Tibial artery (tissue), 4 donors: Measurements from ENCODE around the gene TMEM165.
A peak's percentile ranks its signal among the peaks of the same experiment; 100 is the strongest.

ENCODE experiments used
- DNase-seq, 2 donors: peaks; one replicate each; pipeline ENCODE4 v3.0.0-alpha.2; 2019
- H3K27ac ChIP-seq, 2 donors: fragments of 200-600 bp; sonication (generic) in 1 of 2; 1 replicate in 1 of 2; 2 replicates in 1 of 2; pipeline ENCODE4 v1.5.1; 2018 to 2019; ENCODE audit warnings: mild to moderate bottlenecking in 1 of 2
- H3K27me3 ChIP-seq, 2 donors: fragments of 200-600 bp; sonication (generic) in 1 of 2; one replicate each; pipeline versions ENCODE4 v1.5.1 to v1.6.0; 2016 to 2019
- H3K36me3 ChIP-seq, 3 donors: fragments of 200-600 bp; sonication (generic) in 2 of 3; one replicate each; pipeline ENCODE4 v1.5.1; 2016 to 2019; ENCODE audit warnings: mild to moderate bottlenecking in 2 of 3
- H3K4me1 ChIP-seq, 4 donors: fragments of 200-600 bp; sonication (generic) in 2 of 4; 1 replicate in 3 of 4; 2 replicates in 1 of 4; pipeline ENCODE4 v1.5.1; 2016 to 2019
- H3K4me3 ChIP-seq, 2 donors: fragments of 200-600 bp; sonication (generic) in 1 of 2; 1 replicate in 1 of 2; 2 replicates in 1 of 2; pipeline ENCODE4 v1.5.1; 2018 to 2019; ENCODE audit warnings: mild to moderate bottlenecking in 2 of 2
- H3K9me3 ChIP-seq, 3 donors: fragments of 200-600 bp; sonication (generic) in 1 of 3; one replicate each; pipeline ENCODE4 v1.5.1; 2016 to 2019
- CTCF ChIP-seq, 2 experiments: fragments of 200-600 bp in 1 of 2; fragments of 450-650 bp in 1 of 2; IDR thresholded peaks; one replicate each; pipeline ENCODE4 v1.5.1; 2017 to 2019; ENCODE audit warnings: antibody characterized with exemption in 2 of 2, mild to moderate bottlenecking in 1 of 2, moderate library complexity in 1 of 2
- intact Hi-C: fragments of 100-400 bp; cut with DNase I; formaldehyde crosslinking; loops from one replicate; pipeline ENCODE4 v1.15.0; 2023; ENCODE audit warnings: low total_unique reads

TMEM165 gene

GRCh38 chr4:55438314-55438713 is 42.6 kb downstream of the TMEM165 start:
- H3K4me3 ChIP-seq = no peak overlapping the region
- DNase-seq = no peak
- peaks cover 5 to 72% (median 63%) of the 10 kb centered on the region in 3 donors for H3K36me3 ChIP-seq
- H3K27ac ChIP-seq = no peak overlapping the region
- intact Hi-C loops = no loop called here
- no peaks in the 10 kb centered on the region for H3K9me3 ChIP-seq
- no peaks in the 10 kb centered on the region for H3K27me3 ChIP-seq
- peaks cover 0 to 8% (median 2%) of the 10 kb centered on the region in 4 donors for H3K4me1 ChIP-seq
- no peak for TF ChIP-seq CTCF (IDR thresholded peaks at IDR 0.05)

GRCh38 chr4:55439023-55439422 is 43.3 kb downstream of the TMEM165 start:
- no peak overlapping the region for H3K27ac ChIP-seq
- H3K4me3 ChIP-seq = no peak overlapping the region
- no peaks in the 10 kb centered on the region for H3K27me3 ChIP-seq
- no peak for TF ChIP-seq CTCF (IDR thresholded peaks at IDR 0.05)
- intact Hi-C loops = no loop called here
- H3K4me1 ChIP-seq = peaks cover 0 to 8% (median 2%) of the 10 kb centered on the region in 4 donors
- peaks cover 5 to 67% (median 59%) of the 10 kb centered on the region in 3 donors for H3K36me3 ChIP-seq
- no peaks in the 10 kb centered on the region for H3K9me3 ChIP-seq
- DNase-seq = no peak

- intact Hi-C loops = no loop called here
- no peak overlapping the region for H3K27ac ChIP-seq
- no peaks in the 10 kb centered on the region for H3K9me3 ChIP-seq
- H3K4me3 ChIP-seq = no peak overlapping the region
- TF ChIP-seq CTCF (IDR thresholded peaks at IDR 0.05) = no peak
- peaks cover 5 to 61% (median 53%) of the 10 kb centered on the region in 3 donors for H3K36me3 ChIP-seq
- DNase-seq = no peak
- H3K27me3 ChIP-seq = no peaks in the 10 kb centered on the region
- H3K4me1 ChIP-seq = peaks cover 0 to under 1% (median 0%) of the 10 kb centered on the region in 4 donors
Observed at GRCh38 chr4:55440786-55441185, 45.0 kb downstream of the TMEM165 start.

DNA sequence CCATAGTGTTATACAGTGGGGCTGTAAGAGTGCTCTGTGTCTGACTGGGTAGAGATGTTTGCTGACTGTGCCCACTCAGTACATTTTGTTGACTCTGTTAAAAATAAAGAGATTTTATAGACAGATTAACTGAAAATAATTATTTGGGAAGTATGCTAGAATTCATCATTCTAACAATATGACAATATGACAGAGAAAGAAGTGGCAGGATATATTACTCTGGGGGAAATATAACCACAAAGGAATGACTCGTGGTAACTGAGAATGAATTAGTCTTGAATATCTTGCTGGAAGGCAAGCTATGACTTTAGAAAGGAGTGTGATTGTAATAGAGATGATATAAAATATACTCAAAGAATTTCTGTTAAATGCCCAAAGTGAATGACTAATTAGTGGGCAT is 46.8 kb downstream of the TMEM165 start:
- peaks cover 5 to 53% (median 50%) of the 10 kb centered on the region in 3 donors for H3K36me3 ChIP-seq
- no peak for DNase-seq
- TF ChIP-seq CTCF (IDR thresholded peaks at IDR 0.05) = no peak
- no peaks in the 10 kb centered on the region for H3K9me3 ChIP-seq
- H3K4me1 ChIP-seq = no peaks in the 10 kb centered on the region
- H3K27me3 ChIP-seq = no peaks in the 10 kb centered on the region
- intact Hi-C loops = no loop called here
- no peak overlapping the region for H3K27ac ChIP-seq
- no peak overlapping the region for H3K4me3 ChIP-seq

DNA sequence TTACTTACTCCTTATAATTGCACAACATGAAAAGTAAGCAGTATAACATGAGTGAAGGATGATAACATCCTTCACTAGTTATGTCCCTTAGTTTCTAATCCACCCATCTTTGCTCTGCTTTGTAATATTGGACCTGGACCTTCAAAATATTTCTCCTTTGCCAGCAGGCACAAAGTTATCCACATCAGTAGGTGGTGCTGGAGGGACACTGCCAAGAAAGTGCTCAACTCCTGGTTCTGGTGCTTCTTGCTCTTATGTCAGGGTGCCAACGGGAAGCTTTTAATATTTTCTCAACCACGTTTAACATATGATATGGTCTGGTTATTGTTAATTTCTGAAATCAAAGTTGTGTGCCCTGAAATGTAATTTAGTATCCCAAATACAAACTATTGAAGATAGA is 49.1 kb downstream of the TMEM165 start:
- intact Hi-C loops = no loop called here
- Histone ChIP-seq H3K27ac (no peak overlapping the region), H3K9me3 (no peaks in the 10 kb centered on the region), H3K4me3 (no peak overlapping the region), H3K4me1 (peaks cover 0 to 5% (median 2%) of the 10 kb centered on the region in 4 donors), H3K27me3 (no peaks in the 10 kb centered on the region), H3K36me3 (peaks cover 13 to 53% (median 41%) of the 10 kb centered on the region in 3 donors)
- TF ChIP-seq CTCF (IDR thresholded peaks at IDR 0.05) = peak in 1 of 2 experiments; percentile 11
- DNase-seq = no peak
